Ascending aorta (tissue), 2 donors: ENCODE data around the gene DYNC1I1. TPM values are rescaled to one million over a fixed set of nuclear protein-coding genes. Genes with fewer than 3 reads are reported as not detected.

Source experiments
- DNase-seq, 2 donors: peaks; one replicate each; pipeline ENCODE4 v3.0.0-alpha.2; 2019; ENCODE audit warnings: low spot score in 2 of 2
- H3K27ac ChIP-seq, 2 donors: fragments of 200-600 bp; sonication (generic); one replicate each; pipeline ENCODE4 v1.5.1; 2016 to 2017; ENCODE audit warnings: mild to moderate bottlenecking in 1 of 2
- H3K27me3 ChIP-seq: fragments of 200-600 bp; sonication (generic); one replicate; pipeline ENCODE4 v1.5.1; 2017
- H3K36me3 ChIP-seq, 2 donors: fragments of 200-600 bp; sonication (generic); one replicate each; pipeline ENCODE4 v1.5.1; 2016
- H3K4me1 ChIP-seq, 2 donors: fragments of 200-600 bp; sonication (generic); one replicate each; pipeline ENCODE4 v1.5.1; 2016 to 2017; ENCODE audit warnings: mild to moderate bottlenecking in 1 of 2
- H3K4me3 ChIP-seq, 2 donors: fragments of 200-600 bp; sonication (generic); one replicate each; pipeline ENCODE4 v1.5.1; 2016 to 2017; ENCODE audit warnings: mild to moderate bottlenecking in 1 of 2
- H3K9me3 ChIP-seq, 2 donors: fragments of 200-600 bp; sonication (generic); one replicate each; pipeline ENCODE4 v1.5.1; 2016
- CTCF ChIP-seq, 3 experiments: fragments of 200-600 bp in 2 of 3; fragments of 450-650 bp in 1 of 3; sonication (generic) in 2 of 3; IDR thresholded peaks; one replicate each; pipeline ENCODE4 v1.5.1; 2016 to 2019; ENCODE audit warnings: antibody characterized with exemption in 3 of 3, mild to moderate bottlenecking in 1 of 3, moderate library complexity in 1 of 3
- intact Hi-C: fragments of 100-400 bp; cut with DNase I; formaldehyde crosslinking; loops from one replicate; pipeline ENCODE4 v1.15.1; 2023
- total RNA-seq: library from RNA; depleted of rRNA; stranded (reverse); fragments of >200 nt; gene quantifications from one replicate; pipeline ENCODE4 v1.1.0, GENCODE V29; 2016

DYNC1I1 gene
- total RNA-seq, 1 donor from 2014 or later: 13.2 TPM

- DNase-seq: no peak
- no peaks in the 10 kb centered on the region for H3K9me3 ChIP-seq
- H3K4me1 ChIP-seq: no peaks in the 10 kb centered on the region
- intact Hi-C loops: no loop called here
- TF ChIP-seq CTCF (IDR thresholded peaks at IDR 0.05): no peak
- peaks cover 0 to 8% of the 10 kb centered on the region in 2 donors for H3K36me3 ChIP-seq
- H3K27me3 ChIP-seq: no peaks in the 10 kb centered on the region
- no peak overlapping the region for H3K27ac ChIP-seq
- H3K4me3 ChIP-seq: no peak overlapping the region
These were observed 262.8 kb downstream of the DYNC1I1 start for GRCh38 chr7:96034940-96035727.

GRCh38 chr7:96040250-96040772 is 268.0 kb downstream of the DYNC1I1 start:
- H3K4me1 ChIP-seq: no peaks in the 10 kb centered on the region
- no peak overlapping the region for H3K27ac ChIP-seq
- intact Hi-C loops: no loop called here
- H3K9me3 ChIP-seq: no peaks in the 10 kb centered on the region
- no peaks in the 10 kb centered on the region for H3K27me3 ChIP-seq
- H3K36me3 ChIP-seq: no peaks in the 10 kb centered on the region
- no peak for TF ChIP-seq CTCF (IDR thresholded peaks at IDR 0.05)
- no peak for DNase-seq
- no peak overlapping the region for H3K4me3 ChIP-seq

- DNase-seq: no peak
- Histone ChIP-seq H3K27me3 (no peaks in the 10 kb centered on the region), H3K9me3 (no peaks in the 10 kb centered on the region), H3K4me1 (no peaks in the 10 kb centered on the region), H3K27ac (no peak overlapping the region), H3K4me3 (no peak overlapping the region), H3K36me3 (no peaks in the 10 kb centered on the region)
- no peak for TF ChIP-seq CTCF (IDR thresholded peaks at IDR 0.05)
- intact Hi-C loops: no loop called here
These were observed 268.8 kb downstream of the DYNC1I1 start for GRCh38 chr7:96041171-96041570.

GRCh38 chr7:96045181-96045580 is 272.8 kb downstream of the DYNC1I1 start:
- TF ChIP-seq CTCF (IDR thresholded peaks at IDR 0.05): no peak
- Histone ChIP-seq H3K36me3 (no peaks in the 10 kb centered on the region), H3K27me3 (no peaks in the 10 kb centered on the region), H3K9me3 (no peaks in the 10 kb centered on the region), H3K27ac (no peak overlapping the region), H3K4me1 (no peaks in the 10 kb centered on the region), H3K4me3 (no peak overlapping the region)
- DNase-seq: no peak
- intact Hi-C loops: no loop called here

- intact Hi-C loops: no loop called here
These were observed 273.6 kb downstream of the DYNC1I1 start for GRCh38 chr7:96045919-96046318.

More at GRCh38 chr7:96045919-96046318, 273.6 kb downstream of the DYNC1I1 start:
- Histone ChIP-seq H3K27ac (no peak overlapping the region), H3K4me1 (no peaks in the 10 kb centered on the region), H3K36me3 (no peaks in the 10 kb centered on the region), H3K9me3 (no peaks in the 10 kb centered on the region), H3K4me3 (no peak overlapping the region), H3K27me3 (no peaks in the 10 kb centered on the region)
- TF ChIP-seq CTCF (IDR thresholded peaks at IDR 0.05): no peak
- DNase-seq: no peak
